ENCODE results near the gene DNM3.

DNA sequence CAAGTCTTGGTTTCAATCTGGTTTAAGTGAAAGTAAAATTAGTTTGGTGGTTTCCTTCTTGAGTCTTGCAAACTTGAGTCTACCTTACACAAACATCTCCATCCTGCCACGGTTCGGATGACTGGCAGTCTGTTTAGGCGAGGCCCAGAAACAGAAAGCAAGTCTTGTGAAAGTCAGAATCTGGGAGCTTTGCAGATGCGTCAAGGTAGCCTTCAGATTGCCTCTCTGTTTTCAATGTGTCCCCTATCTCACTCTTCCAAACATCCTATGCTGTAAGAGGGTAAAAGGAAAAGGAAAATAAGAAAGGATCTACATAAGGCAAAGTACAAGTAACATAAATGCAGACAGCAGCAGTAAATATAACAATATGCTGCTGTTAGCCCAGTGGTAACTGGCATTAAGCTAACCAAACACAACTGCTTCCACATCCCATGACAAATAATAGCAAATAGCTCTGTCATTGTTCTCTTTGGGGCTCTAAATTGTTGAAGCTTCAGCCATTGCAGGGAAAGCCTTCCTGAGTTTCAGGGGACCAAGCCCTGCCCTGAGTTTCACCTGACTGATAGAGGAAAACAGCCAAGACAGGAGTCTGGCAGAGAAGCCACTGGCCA, 552.9 kb downstream of the DNM3 start:
- TF ChIP-seq POLR2A (IDR thresholded peaks at IDR 0.05): no peak
- TF ChIP-seq EP300 (IDR thresholded peaks at IDR 0.05): no peak
